HCT116 (cell line): ENCODE measurements around the gene BBS4.

Experiments
- CEBPB ChIP-seq: IDR thresholded peaks from 2 replicates; pipeline ENCODE4 v1.6.1; 2012; ENCODE audit warnings: low read depth
- EZH2 ChIP-seq: fragments of 200-600 bp; sonication (generic); IDR thresholded peaks from 2 replicates; pipeline ENCODE4 v1.6.1; 2017; ENCODE audit warnings: antibody characterized with exemption, mixed run types
- POLR2A ChIP-seq: IDR thresholded peaks from 2 replicates; pipeline ENCODE4 v1.7.0; 2011; ENCODE audit warnings: borderline replicate concordance; ENCODE audit not compliant: insufficient read depth, insufficient read length; ENCODE audit errors: extremely low read depth
- POLR2AphosphoS5 ChIP-seq: IDR thresholded peaks from 2 replicates; pipeline ENCODE4 v1.6.1; 2011; ENCODE audit warnings: mild to moderate bottlenecking, low read depth, low read length, moderate library complexity
- TCF7L2 ChIP-seq: IDR thresholded peaks from 2 replicates; pipeline ENCODE4 v1.7.0; 2011; ENCODE audit warnings: borderline replicate concordance, inconsistent platforms; ENCODE audit not compliant: insufficient read depth, insufficient read length; ENCODE audit errors: extremely low read depth
- TF ChIP-seq, protein P1 (sequence below), 3 experiments: fragments of 200-600 bp in 1 of 3; sonication (generic) in 1 of 3; IDR thresholded peaks in 2 of 3; conservative IDR thresholded peaks in 1 of 3; 2 replicates each; pipeline ENCODE4 v1.5.1; 2012 to 2017; ENCODE audit warnings: low read depth in 2 of 3, low read length in 2 of 3, antibody characterized with exemption in 1 of 3, borderline replicate concordance in 1 of 3, control low read depth in 1 of 3, mild to moderate bottlenecking in 1 of 3, mixed read lengths in 1 of 3, mixed run types in 1 of 3, moderate library complexity in 1 of 3; ENCODE audit not compliant: insufficient read depth in 1 of 3
- TF ChIP-seq, protein P2 (sequence below): IDR thresholded peaks from 2 replicates; pipeline ENCODE4 v1.6.1; 2012; ENCODE audit warnings: low read depth

DNA sequence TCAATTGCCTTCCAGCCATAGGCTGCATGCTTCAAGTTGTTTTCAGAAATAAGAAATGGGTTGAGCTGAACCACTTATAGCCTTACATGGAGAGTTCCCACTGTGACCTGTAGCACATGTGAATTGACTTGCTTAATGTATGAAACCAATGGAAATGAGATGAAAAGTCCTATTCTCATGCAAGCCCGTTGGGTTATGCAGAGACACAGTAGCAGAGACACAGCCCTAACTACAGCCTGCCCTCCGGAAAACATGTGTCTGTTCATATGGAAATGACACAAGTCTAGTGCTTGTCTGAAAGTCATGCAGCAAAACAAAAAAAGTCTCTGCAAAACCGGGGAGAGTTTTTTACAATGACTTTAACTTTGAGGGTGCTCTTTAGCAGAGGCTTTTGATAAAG, 14.5 kb upstream of the BBS4 start:
- TF ChIP-seq, protein P1, sequence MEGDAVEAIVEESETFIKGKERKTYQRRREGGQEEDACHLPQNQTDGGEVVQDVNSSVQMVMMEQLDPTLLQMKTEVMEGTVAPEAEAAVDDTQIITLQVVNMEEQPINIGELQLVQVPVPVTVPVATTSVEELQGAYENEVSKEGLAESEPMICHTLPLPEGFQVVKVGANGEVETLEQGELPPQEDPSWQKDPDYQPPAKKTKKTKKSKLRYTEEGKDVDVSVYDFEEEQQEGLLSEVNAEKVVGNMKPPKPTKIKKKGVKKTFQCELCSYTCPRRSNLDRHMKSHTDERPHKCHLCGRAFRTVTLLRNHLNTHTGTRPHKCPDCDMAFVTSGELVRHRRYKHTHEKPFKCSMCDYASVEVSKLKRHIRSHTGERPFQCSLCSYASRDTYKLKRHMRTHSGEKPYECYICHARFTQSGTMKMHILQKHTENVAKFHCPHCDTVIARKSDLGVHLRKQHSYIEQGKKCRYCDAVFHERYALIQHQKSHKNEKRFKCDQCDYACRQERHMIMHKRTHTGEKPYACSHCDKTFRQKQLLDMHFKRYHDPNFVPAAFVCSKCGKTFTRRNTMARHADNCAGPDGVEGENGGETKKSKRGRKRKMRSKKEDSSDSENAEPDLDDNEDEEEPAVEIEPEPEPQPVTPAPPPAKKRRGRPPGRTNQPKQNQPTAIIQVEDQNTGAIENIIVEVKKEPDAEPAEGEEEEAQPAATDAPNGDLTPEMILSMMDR (IDR thresholded peaks at IDR 0.05 in 2 of 3, conservative IDR thresholded peaks at IDR 0.05 in 1 of 3; ENCODE audit: borderline replicate concordance in 1 of 3, insufficient read depth in 1 of 3, low read depth in 2 of 3, low read length in 2 of 3), result no peak
- TF ChIP-seq EZH2 (no peak), POLR2AphosphoS5 (no peak), TCF7L2 (no peak), POLR2A (no peak), CEBPB (no peak)
- TF ChIP-seq, protein P2, sequence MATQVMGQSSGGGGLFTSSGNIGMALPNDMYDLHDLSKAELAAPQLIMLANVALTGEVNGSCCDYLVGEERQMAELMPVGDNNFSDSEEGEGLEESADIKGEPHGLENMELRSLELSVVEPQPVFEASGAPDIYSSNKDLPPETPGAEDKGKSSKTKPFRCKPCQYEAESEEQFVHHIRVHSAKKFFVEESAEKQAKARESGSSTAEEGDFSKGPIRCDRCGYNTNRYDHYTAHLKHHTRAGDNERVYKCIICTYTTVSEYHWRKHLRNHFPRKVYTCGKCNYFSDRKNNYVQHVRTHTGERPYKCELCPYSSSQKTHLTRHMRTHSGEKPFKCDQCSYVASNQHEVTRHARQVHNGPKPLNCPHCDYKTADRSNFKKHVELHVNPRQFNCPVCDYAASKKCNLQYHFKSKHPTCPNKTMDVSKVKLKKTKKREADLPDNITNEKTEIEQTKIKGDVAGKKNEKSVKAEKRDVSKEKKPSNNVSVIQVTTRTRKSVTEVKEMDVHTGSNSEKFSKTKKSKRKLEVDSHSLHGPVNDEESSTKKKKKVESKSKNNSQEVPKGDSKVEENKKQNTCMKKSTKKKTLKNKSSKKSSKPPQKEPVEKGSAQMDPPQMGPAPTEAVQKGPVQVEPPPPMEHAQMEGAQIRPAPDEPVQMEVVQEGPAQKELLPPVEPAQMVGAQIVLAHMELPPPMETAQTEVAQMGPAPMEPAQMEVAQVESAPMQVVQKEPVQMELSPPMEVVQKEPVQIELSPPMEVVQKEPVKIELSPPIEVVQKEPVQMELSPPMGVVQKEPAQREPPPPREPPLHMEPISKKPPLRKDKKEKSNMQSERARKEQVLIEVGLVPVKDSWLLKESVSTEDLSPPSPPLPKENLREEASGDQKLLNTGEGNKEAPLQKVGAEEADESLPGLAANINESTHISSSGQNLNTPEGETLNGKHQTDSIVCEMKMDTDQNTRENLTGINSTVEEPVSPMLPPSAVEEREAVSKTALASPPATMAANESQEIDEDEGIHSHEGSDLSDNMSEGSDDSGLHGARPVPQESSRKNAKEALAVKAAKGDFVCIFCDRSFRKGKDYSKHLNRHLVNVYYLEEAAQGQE, result no peak
